ENCODE results near the gene HARS1. TPM values are rescaled to one million over a fixed set of nuclear protein-coding genes. Genes with fewer than 3 reads are reported as not detected.

HARS1 gene
- total RNA-seq, 1 donor from 2014 or later = 46.9 TPM

GRCh38 chr5:140677947-140678346 is 13.2 kb downstream of the HARS1 start:
- no peak for ATAC-seq
- Histone ChIP-seq H3K4me3 (no peak overlapping the region), H3K4me1 (no peaks in the 10 kb centered on the region), H3K36me3 (peaks cover 94% of the 10 kb centered on the region), H3K27ac (no peak overlapping the region), H3K9me3 (no peaks in the 10 kb centered on the region), H3K27me3 (no peaks in the 10 kb centered on the region)
- DNase-seq = no peak
- no peak for TF ChIP-seq CTCF (IDR thresholded peaks at IDR 0.05)
- intact Hi-C loops (cut with DNase I) = no loop called here

GRCh38 chr5:140674629-140675028 is 16.5 kb downstream of the HARS1 start:
- Histone ChIP-seq H3K27me3 (no peaks in the 10 kb centered on the region), H3K9me3 (no peaks in the 10 kb centered on the region), H3K4me1 (no peaks in the 10 kb centered on the region), H3K27ac (no peak overlapping the region), H3K4me3 (no peak overlapping the region), H3K36me3 (peaks cover 71% of the 10 kb centered on the region)
- intact Hi-C loops (cut with DNase I) = no loop called here
- ATAC-seq (no peak), DNase-seq (no peak)
- TF ChIP-seq CTCF (IDR thresholded peaks at IDR 0.05) = no peak

GRCh38 chr5:140674211-140674610 is 17.0 kb downstream of the HARS1 start:
- Histone ChIP-seq H3K9me3 (no peaks in the 10 kb centered on the region), H3K27ac (no peak overlapping the region), H3K27me3 (no peaks in the 10 kb centered on the region), H3K4me3 (no peak overlapping the region), H3K4me1 (no peaks in the 10 kb centered on the region), H3K36me3 (peaks cover 71% of the 10 kb centered on the region)
- ATAC-seq (no peak), DNase-seq (no peak)
- intact Hi-C loops (cut with DNase I) = no loop called here
- TF ChIP-seq CTCF (IDR thresholded peaks at IDR 0.05) = no peak

GRCh38 chr5:140673187-140673976 is 17.8 kb downstream of the HARS1 start, which contains the start of gene DND1:
Gene DND1, minus strand, starts transcription at chr5:140673576. Its CDS starts 34 bp downstream, at chr5:140673542.
- no peak for ATAC-seq
- no peak within 1 kb of the TSS for H3K27ac ChIP-seq
- intact Hi-C loops (cut with DNase I) = no loop called here
- DNase-seq = no peak
- no peak for TF ChIP-seq CTCF (IDR thresholded peaks at IDR 0.05)
- H3K36me3 ChIP-seq = peaks cover 71% of the 10 kb centered on the region
- no peak within 1 kb of the TSS for H3K4me3 ChIP-seq
- H3K9me3 ChIP-seq = no peaks in the 10 kb centered on the region
- no peaks in the 10 kb centered on the region for H3K27me3 ChIP-seq
- H3K4me1 ChIP-seq = no peaks in the 10 kb centered on the region

- ATAC-seq = peak; percentile 31
These were observed 18.5 kb downstream of the HARS1 start for GRCh38 chr5:140672455-140673186.

More at GRCh38 chr5:140672455-140673186, 18.5 kb downstream of the HARS1 start:
- no peak for DNase-seq
- Histone ChIP-seq H3K9me3 (no peaks in the 10 kb centered on the region), H3K4me3 (no peak overlapping the region), H3K36me3 (peaks cover 71% of the 10 kb centered on the region), H3K27ac (no peak overlapping the region), H3K4me1 (no peaks in the 10 kb centered on the region), H3K27me3 (no peaks in the 10 kb centered on the region)
- TF ChIP-seq CTCF (IDR thresholded peaks at IDR 0.05) = no peak
- intact Hi-C loops (cut with DNase I) = no loop called here
